ENCODE measurements around the gene NRXN2.

The NRXN2 gene

DNA sequence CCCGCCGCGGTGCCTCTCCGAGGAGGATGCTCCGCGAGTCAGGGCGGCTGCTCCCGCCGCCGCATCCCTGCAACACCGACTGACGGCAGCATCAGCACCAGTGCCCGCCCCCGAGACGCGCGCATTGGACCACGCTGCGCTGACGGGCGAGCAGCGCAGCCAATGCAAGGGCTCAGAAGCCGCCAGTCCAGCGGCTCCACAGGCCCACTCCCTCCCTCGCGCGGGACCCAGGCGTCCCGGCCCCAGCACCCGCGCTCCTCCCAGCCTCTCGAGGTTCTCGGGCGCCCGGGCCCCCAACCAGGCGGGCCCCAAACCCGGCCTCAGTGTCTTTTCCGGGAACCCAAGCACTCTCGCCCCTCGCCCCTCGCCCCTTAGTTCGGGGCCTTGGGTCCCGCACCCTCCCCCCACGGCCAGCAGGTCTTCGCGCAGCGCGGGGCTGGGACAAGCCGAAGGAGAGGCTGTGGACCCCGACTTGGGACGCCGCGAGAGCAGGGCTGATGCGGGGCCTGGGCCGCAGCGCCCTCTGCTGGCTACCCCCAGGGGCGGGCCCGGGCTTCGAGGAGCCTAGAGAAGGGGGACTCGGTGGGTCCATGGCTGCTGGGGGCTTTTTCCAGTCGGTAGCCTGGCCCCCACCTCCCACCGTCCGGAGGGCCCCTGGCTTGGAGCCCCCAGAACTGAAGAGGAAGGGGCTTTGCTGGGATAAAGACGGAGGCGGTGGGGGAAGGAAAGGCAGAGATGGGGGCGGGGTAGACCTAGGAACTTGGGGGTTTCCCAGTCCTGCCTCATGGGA, at the start of gene NRXN2:
TSS of gene NRXN2 (minus strand) at position 81 of the 790 bp plus-strand sequence. CDS start 9,498 bp downstream, outside the sequence.
- peak; percentile 51 for DNase-seq (ENCODE audit: low read depth)

DNA sequence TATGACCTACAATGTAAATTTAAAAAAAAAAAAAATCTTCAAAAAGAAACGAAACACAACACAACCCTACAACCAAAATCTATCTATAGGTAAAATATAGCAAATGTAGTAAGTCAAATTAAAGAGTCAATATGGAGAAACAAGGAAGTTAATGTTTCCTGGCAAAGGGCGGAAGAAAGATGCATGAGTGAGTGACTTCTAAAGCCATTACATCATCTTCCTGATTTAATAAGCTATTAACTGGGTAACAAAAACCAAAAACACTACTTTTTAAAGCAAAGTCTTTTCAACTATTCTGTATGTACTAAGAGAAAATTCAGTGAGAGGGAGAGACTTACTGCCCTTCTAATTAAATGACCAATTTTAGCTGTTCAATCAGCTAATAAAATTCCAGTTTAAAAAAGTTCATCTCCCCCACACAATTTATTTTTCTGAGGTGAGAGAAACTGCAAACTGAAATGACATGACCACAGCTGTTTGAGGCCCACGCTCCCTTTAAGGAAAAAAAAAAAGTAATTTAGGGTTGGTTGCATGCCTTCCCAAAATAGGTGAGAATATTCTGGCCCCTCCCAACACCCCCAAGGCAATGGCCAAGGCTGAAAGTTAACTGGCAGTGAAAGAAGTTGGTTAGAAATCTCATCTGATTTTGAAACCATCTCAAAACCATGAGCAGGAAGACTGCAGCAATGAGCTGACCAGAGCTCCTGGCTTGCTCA, 49.5 kb upstream of the NRXN2 start:
- no peak for DNase-seq (ENCODE audit: low read depth)

DNA sequence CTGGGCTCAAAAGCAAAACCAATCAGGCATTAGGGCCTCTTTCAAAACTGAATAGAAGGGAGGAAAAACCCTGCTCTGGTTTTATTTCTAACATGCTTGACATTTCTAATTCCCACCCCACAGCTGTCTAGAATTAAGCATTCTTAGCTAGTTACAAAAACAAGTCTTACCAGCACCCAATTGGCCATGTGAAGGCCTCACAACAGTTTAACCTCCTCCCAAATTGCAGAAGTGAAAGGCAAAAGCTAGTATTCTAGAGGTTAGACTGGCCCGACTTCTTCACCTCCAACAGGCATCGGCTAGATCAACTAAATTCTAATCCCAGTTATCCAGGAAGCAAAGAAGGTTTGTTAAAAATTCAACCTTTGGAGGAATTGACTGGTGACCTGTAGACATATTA, 48.9 kb upstream of the NRXN2 start:
- DNase-seq (ENCODE audit: low read depth): no peak

DNA sequence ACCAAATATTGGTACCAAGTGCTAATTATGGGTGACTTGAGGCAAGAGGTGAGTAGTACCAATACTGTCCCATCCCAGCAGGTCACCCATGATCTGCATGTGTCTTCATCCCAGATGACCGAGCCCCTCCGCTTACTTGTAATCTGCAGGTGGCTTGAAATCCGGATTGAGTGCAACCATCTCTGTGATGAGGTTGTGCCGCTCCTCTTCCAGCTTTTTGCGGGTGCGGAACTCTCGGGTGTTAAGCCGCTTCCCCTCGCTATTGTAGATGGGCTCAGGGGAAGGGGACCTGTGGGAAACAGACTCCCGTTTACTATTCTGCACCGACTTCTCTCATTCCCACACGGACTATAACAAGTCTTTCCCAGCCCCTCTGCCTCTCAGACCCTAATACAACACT, 47.1 kb upstream of the NRXN2 start:
- DNase-seq (ENCODE audit: low read depth): no peak

DNA sequence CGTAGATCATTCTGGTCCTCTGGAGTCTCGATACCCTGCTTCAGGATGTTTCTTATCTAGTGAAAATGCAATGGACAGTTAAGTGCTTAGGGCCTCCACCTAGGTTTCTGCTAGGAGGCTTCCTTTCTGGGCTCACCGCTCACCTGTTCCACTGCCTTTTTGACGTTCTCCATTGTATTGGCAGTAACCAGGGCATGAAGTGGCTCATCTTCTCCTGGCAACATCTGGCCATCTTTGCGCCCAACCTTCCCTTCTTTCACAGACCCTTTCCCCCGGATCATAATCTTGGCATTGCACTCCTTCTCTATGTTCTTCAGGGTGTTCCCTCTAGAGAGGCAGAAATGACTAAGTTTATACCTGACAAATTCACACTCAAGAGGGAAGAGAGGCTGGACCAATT, 46.3 kb upstream of the NRXN2 start:
- DNase-seq (ENCODE audit: low read depth): no peak

DNA sequence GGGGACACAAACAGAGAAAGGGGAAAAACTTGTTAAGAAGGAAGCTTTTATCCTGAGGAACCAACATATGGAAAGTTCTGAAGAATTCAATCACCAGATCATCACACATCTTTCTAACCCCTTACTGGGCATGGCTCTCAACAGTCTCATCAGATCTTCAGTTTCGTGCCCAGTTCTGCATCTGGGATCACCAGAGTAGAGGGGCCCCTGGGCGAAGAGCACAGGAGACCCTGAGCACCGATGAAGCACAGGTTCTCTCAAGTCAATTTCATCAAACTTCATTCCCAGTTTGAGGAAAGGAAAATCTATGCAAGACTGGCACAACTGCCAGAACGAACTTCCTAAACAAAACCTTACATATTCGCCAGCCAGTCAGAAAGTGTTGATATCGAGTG, 45.3 kb upstream of the NRXN2 start:
- DNase-seq (ENCODE audit: low read depth): no peak

DNA sequence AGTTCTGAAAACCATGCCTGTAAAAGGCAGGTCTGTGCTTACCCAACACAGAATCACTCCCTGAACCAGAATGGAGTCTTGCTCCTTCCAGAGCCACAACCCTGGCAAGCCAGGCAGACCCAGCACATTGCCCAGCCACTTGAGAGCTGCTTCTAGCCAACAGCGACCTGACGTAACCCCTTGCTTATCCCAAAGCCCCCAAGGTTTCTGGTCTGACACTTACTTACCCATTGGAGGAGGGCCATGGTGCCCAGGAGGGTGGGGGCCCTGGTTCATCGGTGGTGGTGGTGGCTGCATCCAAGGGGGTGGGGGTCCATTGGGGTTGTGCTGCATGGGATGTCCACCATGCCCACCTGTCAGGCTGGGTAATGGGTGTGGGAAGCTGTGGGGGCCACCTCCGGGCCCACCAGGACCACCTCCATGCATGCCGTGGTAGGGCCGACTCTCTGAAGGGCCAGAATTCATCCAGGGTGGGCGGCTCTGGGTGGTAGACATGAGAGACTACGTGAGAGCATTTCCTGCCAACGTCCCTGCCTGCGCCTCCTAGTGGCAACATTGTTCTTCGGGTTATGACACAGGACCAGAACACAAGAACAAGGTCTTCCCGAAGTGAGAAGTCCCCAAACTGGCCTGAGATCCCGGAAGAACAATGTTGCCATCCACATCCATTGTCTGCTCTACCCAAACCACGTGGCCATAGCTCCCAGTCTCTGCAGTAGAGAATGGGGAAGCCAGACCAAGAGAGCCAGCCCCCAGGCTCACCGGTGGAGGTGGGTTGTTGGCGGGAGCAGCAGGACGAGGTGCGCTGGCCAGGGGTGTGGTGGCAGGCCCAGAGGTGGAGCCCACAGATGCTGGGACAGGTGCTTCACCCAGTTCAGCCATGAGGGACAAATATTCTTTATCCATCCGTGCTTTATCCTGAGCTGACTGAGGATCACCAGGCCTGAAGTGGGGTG, 44.6 kb upstream of the NRXN2 start:
- no peak for DNase-seq (ENCODE audit: low read depth)

DNA sequence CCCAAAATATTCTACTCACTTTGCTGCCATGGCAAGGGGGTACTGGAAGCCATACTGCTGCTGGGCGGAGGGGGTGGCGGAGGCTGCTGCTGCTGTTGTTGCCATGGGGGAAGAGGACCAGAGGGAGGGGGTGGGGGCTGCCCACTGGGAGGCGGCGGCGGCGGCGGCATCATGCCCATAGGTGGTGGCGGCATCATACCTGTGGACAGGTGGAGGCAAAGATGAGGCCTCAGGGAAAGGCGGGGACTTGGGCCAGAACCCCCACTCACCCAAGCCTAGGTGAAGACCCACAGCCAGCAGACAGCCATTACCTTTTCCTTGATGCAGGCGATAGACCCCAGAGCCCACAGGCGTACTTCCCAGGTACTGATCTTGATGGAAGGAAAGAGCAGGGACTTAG, 43.9 kb upstream of the NRXN2 start:
- no peak for DNase-seq (ENCODE audit: low read depth)

DNA sequence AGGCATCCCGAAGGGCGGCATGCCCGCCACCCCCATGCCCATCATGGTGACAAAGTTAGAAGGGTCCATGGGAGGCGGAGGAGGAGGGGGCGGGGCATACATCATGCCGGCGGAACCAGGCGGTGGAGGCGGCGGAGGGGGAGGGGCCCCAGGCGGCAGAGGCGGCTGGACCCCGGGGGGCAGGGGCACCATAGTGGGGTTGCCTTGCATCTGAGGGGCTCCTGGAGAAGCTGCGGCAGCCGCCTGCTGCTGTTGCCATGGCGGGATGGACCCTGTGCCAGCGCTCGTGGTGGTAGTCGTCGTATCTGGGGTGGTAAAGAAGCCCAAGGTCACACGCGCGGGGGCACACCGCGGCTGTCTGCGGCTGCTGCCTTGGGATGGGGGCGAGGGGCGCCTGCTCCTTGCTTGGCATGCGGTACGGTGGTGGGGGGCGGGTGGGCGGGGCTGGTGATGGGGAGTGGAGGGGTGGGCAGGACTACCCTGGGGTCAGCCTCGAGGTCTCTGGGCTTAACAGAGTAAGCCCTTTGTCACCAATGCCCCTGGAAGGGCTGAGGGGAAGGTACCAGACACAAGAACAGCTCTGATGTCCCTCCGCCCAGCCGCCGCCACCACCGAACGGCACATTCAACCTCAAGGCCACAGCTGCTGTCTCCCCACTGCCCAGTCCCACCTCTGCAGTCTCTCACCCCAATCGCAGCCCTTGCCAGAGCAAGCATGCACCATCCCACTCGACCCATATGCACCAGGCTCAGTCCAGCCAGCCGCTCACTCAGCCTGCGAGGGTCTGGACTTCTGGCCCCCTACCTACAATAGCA, 43.1 kb upstream of the NRXN2 start:
- DNase-seq (ENCODE audit: low read depth): no peak

DNA sequence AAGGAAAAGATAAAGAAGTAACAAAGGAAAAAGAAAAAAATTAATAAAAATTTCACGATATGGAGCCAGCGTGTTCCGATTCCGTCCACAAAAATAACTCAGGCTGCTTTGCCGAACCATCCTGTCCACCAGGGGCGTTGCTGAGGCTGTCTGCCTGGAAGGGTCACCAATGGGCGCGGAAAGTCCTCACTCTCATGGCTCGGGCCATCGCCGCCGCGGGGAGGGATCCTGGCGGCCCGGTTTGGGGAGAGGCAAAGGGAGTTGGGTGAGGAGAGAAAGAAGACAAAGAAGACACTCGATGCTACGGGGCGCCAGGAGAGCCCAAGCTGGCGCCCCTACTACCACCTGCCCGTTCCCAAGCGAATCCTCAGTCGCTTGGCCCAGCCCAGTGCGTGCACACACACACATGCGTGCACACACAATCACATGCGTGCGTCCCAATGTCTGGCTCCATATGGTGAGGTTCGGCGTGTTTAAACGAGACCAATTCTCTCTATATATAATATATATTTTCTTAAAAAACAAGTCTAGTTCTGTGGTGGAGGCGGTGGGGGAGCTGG, 42.4 kb upstream of the NRXN2 start:
- no peak for DNase-seq (ENCODE audit: low read depth)

DNA sequence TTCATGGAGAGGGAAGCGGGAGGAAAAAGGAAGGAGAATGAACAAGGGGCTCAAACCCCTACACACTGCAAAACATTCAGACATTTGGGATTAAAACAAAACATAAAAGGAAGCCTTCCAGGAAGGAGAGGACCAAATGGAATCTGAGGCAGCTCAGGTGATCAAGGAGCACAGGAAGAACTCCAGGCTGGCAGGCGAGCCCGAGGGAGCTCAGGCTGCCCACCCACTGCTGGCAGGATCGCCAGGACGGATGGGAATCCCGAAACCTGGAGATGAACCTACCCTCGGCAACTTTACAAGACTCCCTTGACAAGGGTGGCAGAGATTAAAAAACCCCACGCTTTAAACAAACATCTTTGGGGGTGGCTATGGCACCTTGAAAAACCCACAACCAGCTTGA, 41.8 kb upstream of the NRXN2 start:
- DNase-seq (ENCODE audit: low read depth): no peak

DNA sequence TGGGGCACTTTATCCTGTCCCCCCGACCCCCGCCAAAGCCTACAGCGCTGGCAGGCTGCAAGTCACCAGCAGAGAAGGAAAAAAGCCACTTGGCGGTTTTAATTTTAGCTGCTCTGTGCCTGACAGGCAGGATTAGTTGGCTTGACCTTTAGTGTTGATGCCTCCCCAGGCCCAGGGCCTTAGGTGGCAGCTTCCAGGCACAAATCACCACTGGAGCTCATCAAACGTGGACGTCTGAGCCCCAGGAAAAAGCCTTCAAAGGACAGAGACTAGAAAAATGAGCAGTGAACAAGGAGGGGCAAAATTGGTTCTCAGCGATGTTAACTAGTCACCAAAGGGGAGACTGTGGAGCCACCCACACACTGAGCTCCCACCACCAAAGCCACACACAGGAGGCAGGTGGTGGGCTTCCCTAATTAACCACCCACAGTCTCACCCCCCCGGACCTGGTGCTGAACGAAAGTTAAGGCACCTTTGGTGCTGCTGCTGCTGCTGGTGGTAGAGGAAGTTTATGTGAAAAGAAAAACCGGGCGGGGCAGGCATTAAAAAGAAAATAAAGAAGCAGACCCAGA, 41.1 kb upstream of the NRXN2 start:
- DNase-seq (ENCODE audit: low read depth): no peak

DNA sequence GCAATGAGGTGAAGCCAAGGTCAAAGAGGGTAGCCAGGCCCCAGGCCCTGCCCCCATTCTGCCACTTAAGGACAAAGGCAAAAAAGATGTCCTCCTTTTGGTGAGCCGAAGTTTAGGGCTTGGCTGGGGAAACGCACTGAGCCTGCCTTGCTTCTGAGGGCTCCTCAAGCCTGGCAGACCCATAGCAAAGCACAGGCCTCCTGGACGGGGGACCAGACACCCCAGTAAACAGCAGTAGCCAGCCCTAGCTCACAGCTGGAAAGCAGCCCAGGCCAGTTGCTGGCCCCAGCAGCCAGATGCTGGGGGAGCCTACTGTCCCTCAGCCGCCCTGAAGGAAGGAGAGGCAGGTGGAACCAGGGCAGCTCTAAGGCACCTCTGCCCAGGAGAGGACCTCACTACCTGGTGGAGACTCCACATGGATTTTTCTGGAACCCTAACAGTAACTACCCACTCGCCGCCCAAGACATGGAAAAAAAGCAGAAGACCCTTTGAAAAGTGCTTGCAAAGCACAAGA, 40.6 kb upstream of the NRXN2 start:
- DNase-seq (ENCODE audit: low read depth): no peak

DNA sequence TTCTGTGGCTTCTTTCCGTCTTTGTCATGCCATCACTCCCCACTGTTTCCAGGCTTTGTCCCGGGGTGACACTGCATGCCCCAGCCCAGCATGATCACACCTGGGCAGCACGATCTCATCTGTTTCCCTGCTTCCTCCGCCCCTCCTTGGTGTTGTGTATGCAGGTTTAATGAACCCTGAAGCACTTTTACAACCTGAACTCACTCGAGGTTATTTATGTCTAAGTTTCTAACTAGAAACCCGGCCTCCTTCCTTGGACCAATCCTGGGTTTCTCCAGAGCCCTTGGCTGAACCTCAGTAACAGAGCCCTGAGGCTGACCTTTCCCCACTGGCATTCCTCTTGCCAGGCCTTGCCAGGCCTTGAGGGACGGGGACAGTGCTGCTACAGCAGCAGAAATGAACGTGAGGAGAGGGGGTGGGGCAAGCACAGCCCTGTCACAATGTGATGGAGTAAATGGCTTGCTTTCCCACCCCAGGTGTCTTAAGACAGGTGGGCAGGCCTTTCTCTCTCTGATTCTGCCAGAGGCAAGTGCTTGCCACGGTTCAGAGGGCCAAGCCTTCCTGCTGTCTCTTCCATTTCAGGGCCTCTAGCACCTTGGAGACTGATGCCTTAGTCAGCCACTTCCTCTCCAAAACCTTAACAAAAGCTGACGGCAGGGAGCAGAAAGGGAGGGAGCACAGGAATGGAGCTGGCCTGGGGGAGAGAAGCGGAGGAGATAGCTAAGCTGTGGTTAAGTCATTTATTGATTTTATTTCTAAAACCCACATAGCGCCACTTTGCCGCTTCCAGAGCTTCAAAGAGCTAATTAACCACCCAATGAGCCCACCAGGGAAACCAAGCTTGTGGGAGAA, 39.9 kb upstream of the NRXN2 start:
- DNase-seq (ENCODE audit: low read depth): no peak

DNA sequence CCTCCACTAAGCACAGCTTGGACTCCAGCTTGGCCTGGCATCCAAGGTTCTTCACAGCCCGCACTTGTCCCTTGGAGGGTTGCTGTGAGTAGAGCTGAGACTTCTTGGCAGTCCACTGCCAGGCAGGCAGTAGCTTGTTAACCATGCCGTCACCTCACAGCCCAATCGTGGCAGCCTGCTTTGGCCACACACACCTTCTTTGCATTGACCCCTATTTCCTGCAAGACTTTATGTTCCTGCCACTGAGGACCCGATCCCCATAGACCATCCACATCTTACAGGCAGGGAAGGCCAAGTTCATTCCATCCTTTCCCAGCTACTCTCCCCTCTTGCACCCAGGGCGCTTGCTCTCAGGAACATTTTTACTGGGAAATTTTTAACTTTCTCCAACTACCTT, 39.3 kb upstream of the NRXN2 start:
- no peak for DNase-seq (ENCODE audit: low read depth)

DNA sequence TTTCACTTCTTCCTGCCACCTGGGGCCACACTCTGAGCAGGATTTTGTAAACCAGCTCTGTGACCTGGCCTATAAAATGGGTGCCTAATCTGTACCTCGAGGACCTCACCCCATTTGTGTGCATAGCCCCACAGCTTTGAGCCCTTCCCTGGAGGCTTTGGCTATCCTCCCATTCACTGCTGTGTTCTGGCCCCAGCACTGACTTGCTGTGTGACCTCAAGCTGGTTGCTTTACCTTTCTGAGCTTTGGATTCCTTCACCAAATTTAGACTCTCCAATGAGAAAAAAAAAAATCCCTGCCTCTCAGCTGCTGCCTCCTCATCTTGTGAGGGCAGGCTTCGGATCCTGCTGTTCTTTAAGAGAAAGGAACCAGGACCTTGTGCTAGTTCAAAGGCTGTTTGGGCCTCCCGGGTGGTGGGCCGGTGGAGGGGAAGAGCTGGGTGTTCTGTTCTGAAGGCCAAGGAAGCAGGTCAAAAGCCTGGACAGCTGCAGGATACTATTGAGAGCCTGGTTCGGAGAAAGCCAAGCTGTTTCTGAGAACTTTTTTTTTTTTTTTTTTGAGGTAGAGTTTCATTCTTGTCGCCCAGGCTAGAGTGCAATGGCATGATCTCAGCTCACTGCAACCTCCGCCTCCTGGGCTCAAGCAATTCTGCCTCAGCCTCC, 37.9 kb upstream of the NRXN2 start:
- no peak for DNase-seq (ENCODE audit: low read depth)

DNA sequence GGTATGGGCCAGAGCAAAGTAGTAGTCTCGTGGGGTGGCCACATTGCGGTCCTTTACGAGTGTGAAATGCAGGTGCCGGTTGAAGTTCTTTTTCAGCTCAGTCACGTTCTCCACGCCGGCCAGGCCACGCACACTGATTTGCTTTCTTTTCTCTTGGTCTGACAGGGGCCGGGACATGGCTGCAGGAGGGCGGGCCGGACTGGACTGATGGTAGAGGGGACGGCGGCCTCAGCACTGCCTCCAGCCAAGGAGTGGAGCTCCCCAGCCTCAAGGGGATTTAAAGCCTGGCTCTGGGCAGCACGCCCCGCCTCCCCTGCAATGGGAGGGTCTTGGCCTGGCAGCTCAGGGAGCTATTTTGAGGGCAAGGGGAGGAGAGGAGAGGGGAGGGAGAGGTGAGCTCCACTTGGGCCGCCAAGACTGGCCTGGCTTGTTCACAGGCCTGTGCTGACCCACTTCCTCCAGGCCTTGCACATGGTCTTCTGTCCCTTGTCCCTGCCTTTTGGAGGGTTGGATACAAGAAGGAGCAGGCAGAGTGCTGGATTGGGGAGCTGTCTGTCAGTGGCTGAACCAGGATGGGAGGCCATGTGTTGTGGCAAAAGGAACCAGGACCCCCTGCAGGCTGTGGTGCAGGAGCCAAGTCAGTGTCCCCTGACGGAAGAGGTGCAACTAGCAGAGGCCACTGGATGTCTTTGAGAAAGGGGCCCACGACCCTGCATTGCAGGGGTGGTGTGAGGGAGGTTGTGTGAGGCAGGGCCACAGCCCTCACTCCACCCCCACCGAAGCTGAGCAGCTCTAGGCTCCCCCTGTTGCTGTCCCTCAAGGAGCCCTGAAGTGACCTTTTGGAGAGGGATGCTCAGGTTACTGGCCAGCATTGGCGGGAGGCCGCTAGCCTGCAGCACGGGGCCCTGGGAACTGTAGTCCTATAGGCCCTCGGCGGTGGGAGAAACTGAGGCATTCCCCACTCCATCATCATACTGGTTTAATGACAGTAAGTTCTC, 37.0 kb upstream of the NRXN2 start, which contains the start of gene PYGM:
TSS of gene PYGM (minus strand) at position 253 of the 998 bp plus-strand sequence. CDS start at position 177, 76 bp downstream.
- DNase-seq (ENCODE audit: low read depth): no peak
